GM19372 (cell line): ENCODE results near the gene ETV5.

Source experiments
- ATAC-seq: cut with Tn5 transposase; IDR thresholded peaks from one replicate; pipeline ENCODE4 v1.9.1; 2021; ENCODE audit warnings: mild to moderate bottlenecking, low read depth, moderate library complexity; ENCODE audit not compliant: unreplicated experiment

ETV5 gene

GRCh38 chr3:186124592-186124991 lies 15.7 kb upstream of the ETV5 start:
- ATAC-seq: no peak

- ATAC-seq: no peak
Measured at GRCh38 chr3:186123012-186123411, 14.1 kb upstream of the ETV5 start.

GRCh38 chr3:186121968-186122367 lies 13.1 kb upstream of the ETV5 start:
- ATAC-seq: no peak

- no peak for ATAC-seq
Measured at GRCh38 chr3:186121278-186121677, 12.4 kb upstream of the ETV5 start.

- no peak for ATAC-seq
Measured at GRCh38 chr3:186119499-186119898, 10.6 kb upstream of the ETV5 start.

- ATAC-seq: no peak
Measured at GRCh38 chr3:186118692-186119091, 9.8 kb upstream of the ETV5 start.

GRCh38 chr3:186117521-186118134 lies 8.7 kb upstream of the ETV5 start:
- ATAC-seq: no peak

GRCh38 chr3:186115239-186115996 lies 6.5 kb upstream of the ETV5 start:
- ATAC-seq: no peak

- no peak for ATAC-seq
Measured at GRCh38 chr3:186110975-186111974, 2.4 kb upstream of the ETV5 start.

GRCh38 chr3:186109897-186110803 lies 1.3 kb upstream of the ETV5 start:
- ATAC-seq: no peak

- ATAC-seq: peak; percentile 0
Measured at GRCh38 chr3:186108106-186108940, 566 bp downstream of the ETV5 start.

- no peak for ATAC-seq
Measured at GRCh38 chr3:186107215-186108105, 1.4 kb downstream of the ETV5 start.

- ATAC-seq: no peak
Measured at GRCh38 chr3:186105543-186105942, 3.3 kb downstream of the ETV5 start.

- no peak for ATAC-seq
Measured at GRCh38 chr3:186102687-186103086, 6.2 kb downstream of the ETV5 start.

GRCh38 chr3:186100398-186100797 lies 8.5 kb downstream of the ETV5 start:
- no peak for ATAC-seq

GRCh38 chr3:186099178-186099577 lies 9.7 kb downstream of the ETV5 start:
- no peak for ATAC-seq

- ATAC-seq: no peak
Measured at GRCh38 chr3:186098740-186099139, 10.1 kb downstream of the ETV5 start.
